HepG2 (cell line): ENCODE results near the gene SPTBN2. TPM values are rescaled to one million over a fixed set of nuclear protein-coding genes. Genes with fewer than 3 reads are reported as not detected.

Source experiments
- ATAC-seq: fragments of 200-7000 bp; cut with Tn5 transposase; 3 replicates; pipeline ENCODE4 v1.9.1; 2020; ENCODE audit warnings: mild to moderate bottlenecking, moderate library complexity
- BruUV-seq: library from RNA; stranded (reverse); fragments of 400-500 nt; replicated peaks from 2 replicates; lab custom pipeline; 2021; lab: Mats Ljungman, UMichigan
- CTCF ChIA-PET: fragments of 300-600 bp; formaldehyde crosslinking; extraction: SDS; loops from one replicate; lab custom pipeline; 2021; ENCODE audit warnings: low total read pairs, inconsistent platforms, low intra/inter-chr PET ratio; lab: Yijun Ruan, JAX
- POLR2A ChIA-PET: fragments of 350-600 bp; sonication (Branson Sonifier 250); formaldehyde crosslinking; loops from one replicate; lab custom pipeline; 2020; ENCODE audit warnings: antibody characterized with exemption, inconsistent platforms; lab: Yijun Ruan, JAX
- DNase-seq: peaks from one replicate; pipeline ENCODE4 v3.0.0-alpha.2; 2015; ENCODE audit warnings: low spot score
- FAIRE-seq: peaks from 3 replicates; lab custom pipeline; 2011; peaks lifted over from hg19 to GRCh38; lab: Jason Lieb, UNC
- H2AFZ ChIP-seq: one replicate; pipeline ENCODE4 v1.6.1; 2011; ENCODE audit warnings: low read length, inconsistent platforms
- H3K27ac ChIP-seq: fragments of 300-600 bp; 3 replicates; pipeline ENCODE4 v1.8.0; 2011; ENCODE audit warnings: mixed run types, mild to moderate bottlenecking, mixed read lengths, low read length, inconsistent platforms; ENCODE audit not compliant: insufficient read depth; ENCODE audit errors: extremely low read length
- H3K27me3 ChIP-seq, 2 experiments: fragments of 200-600 bp in 1 of 2; 2 replicates in 1 of 2; 3 replicates in 1 of 2; pipeline versions ENCODE4 v1.6.0 to v1.8.0; 2011; ENCODE audit warnings: low read length in 2 of 2, mild to moderate bottlenecking in 2 of 2, moderate library complexity in 2 of 2, inconsistent platforms in 1 of 2; ENCODE audit not compliant: insufficient read depth in 2 of 2, control insufficient read depth in 1 of 2
- H3K36me3 ChIP-seq, 2 experiments: fragments of 200-600 bp in 1 of 2; replicated peaks in 1 of 2; 2 replicates in 1 of 2; 3 replicates in 1 of 2; pipeline versions ENCODE4 v1.5.1 to v1.8.0; 2011; ENCODE audit warnings: low read length in 2 of 2, inconsistent platforms in 1 of 2; ENCODE audit not compliant: insufficient read depth in 2 of 2, control insufficient read depth in 1 of 2
- H3K4me1 ChIP-seq: 2 replicates; pipeline ENCODE4 v1.5.1; 2012; ENCODE audit warnings: low read length, inconsistent platforms; ENCODE audit not compliant: insufficient read depth
- H3K4me2 ChIP-seq: 2 replicates; pipeline ENCODE4 v1.6.0; 2011; ENCODE audit warnings: low read depth, low read length, inconsistent platforms
- H3K4me3 ChIP-seq, 3 experiments: fragments of 200-600 bp in 1 of 3; sonication (generic), shearing (Covaris generic) in 1 of 3; replicated peaks in 1 of 3; 2 replicates each; pipeline ENCODE4 v1.5.1; 2011 to 2016; ENCODE audit warnings: low read length in 3 of 3, inconsistent platforms in 2 of 3, low read depth in 2 of 3, mild to moderate bottlenecking in 2 of 3, control low read depth in 1 of 3, mixed read lengths in 1 of 3; ENCODE audit not compliant: insufficient read depth in 1 of 3
- H3K79me2 ChIP-seq: one replicate; pipeline ENCODE4 v1.6.1; 2011; ENCODE audit warnings: low read length, inconsistent platforms; ENCODE audit not compliant: insufficient read depth
- H3K9ac ChIP-seq: 2 replicates; pipeline ENCODE4 v1.6.0; 2011; ENCODE audit warnings: mild to moderate bottlenecking, low read depth, low read length, inconsistent platforms; ENCODE audit not compliant: insufficient read depth
- H3K9me3 ChIP-seq: 2 replicates; pipeline ENCODE4 v1.5.1; 2012; ENCODE audit warnings: mild to moderate bottlenecking, low read length
- H4K20me1 ChIP-seq: 2 replicates; pipeline ENCODE4 v1.6.0; 2011; ENCODE audit warnings: inconsistent platforms, mild to moderate bottlenecking, low read length, moderate library complexity; ENCODE audit not compliant: insufficient read depth
- CEBPB ChIP-seq: IDR thresholded peaks from 2 replicates; pipeline ENCODE4 v1.6.1; 2011; ENCODE audit warnings: low read depth, low read length, improper control_type of control experiment, borderline replicate concordance
- HIVEP1 ChIP-seq: sonication (generic); formaldehyde crosslinking; IDR thresholded peaks from 2 replicates; pipeline ENCODE4 v1.4.0; 2020; ENCODE audit warnings: mild to moderate bottlenecking, missing genetic modification reagents
- NONO ChIP-seq, 2 experiments: fragments of 450-650 bp in 1 of 2; sonication (generic) in 1 of 2; formaldehyde crosslinking in 1 of 2; IDR thresholded peaks in 1 of 2; conservative IDR thresholded peaks in 1 of 2; 2 replicates each; pipeline versions ENCODE4 v1.6.1 to v1.8.0; 2017 to 2022; ENCODE audit warnings: mild to moderate bottlenecking in 1 of 2, missing genetic modification reagents in 1 of 2, moderate library complexity in 1 of 2
- SOX6 ChIP-seq, 2 experiments: fragments of 450-650 bp in 1 of 2; sonication (generic) in 1 of 2; formaldehyde crosslinking in 1 of 2; IDR thresholded peaks; 2 replicates each; pipeline versions ENCODE4 v1.4.0 to v1.6.1; 2017 to 2020; ENCODE audit warnings: antibody characterized with exemption in 1 of 2, mild to moderate bottlenecking in 1 of 2, missing genetic modification reagents in 1 of 2
- SP4 ChIP-seq: sonication (generic); formaldehyde crosslinking; IDR thresholded peaks from 2 replicates; pipeline ENCODE4 v1.8.1; 2023; ENCODE audit warnings: mild to moderate bottlenecking, missing genetic modification reagents
- ZBTB7B ChIP-seq: sonication (generic); formaldehyde crosslinking; IDR thresholded peaks from 2 replicates; pipeline ENCODE4 v1.4.0; 2020; ENCODE audit warnings: missing genetic modification reagents
- WGBS: methylation state at CpG from one replicate; pipeline ENCODE4 v1.1.6; 2017; ENCODE audit warnings: low lambda C conversion rate; 5-methylcytosine and 5-hydroxymethylcytosine counted together
- in situ Hi-C: cut with HindIII; loops from 2 replicates; pipeline ENCODE4 v1.10.0; 2017; ENCODE audit warnings: low pct_unique_long_range_greater_than_20kb; ENCODE audit not compliant: extremely low pct_ligation_motif_present
- intact Hi-C: fragments of 100-400 bp; cut with micrococcal nuclease; formaldehyde crosslinking; loops from one replicate; pipeline ENCODE4 v1.10.0; 2022; ENCODE audit not compliant: unreplicated experiment
- polyA plus RNA-seq, 8 experiments: library from polyadenylated mRNA; depleted of rRNA in 3 of 8; stranded (reverse) in 7 of 8; unstranded in 1 of 8; fragments of >200 nt; fragmentation: Illumina TruSeq in 4 of 8; extraction: Trizol in 4 of 8; gene quantifications; 2 replicates each; pipeline versions ENCODE4 v1.2.1 to v1.2.3, GENCODE V29; 2011 to 2016; ENCODE audit warnings: low read depth in 4 of 8, missing spikeins in 1 of 8, mixed read lengths in 1 of 8; ENCODE audit not compliant: insufficient read depth in 1 of 8
- total RNA-seq, 5 experiments: library from RNA; depleted of rRNA; stranded (reverse); fragments of >200 nt; fragmentation: Illumina TruSeq; extraction: Trizol; gene quantifications; 2 replicates each; pipeline ENCODE4 v1.2.3, GENCODE V29; 2016; ENCODE audit warnings: low read depth in 1 of 5
- TF ChIP-seq, protein P1 (sequence below): IDR thresholded peaks from 2 replicates; pipeline ENCODE4 v1.6.1; 2012; ENCODE audit warnings: low read length, improper control_type of control experiment

Gene SPTBN2
- total and polyA plus RNA-seq, 2 of the 13 experiments (the other 11 are each of a cell fraction or from before 2014, with no cell fraction given): 0.65 to 4.0 TPM

DNA sequence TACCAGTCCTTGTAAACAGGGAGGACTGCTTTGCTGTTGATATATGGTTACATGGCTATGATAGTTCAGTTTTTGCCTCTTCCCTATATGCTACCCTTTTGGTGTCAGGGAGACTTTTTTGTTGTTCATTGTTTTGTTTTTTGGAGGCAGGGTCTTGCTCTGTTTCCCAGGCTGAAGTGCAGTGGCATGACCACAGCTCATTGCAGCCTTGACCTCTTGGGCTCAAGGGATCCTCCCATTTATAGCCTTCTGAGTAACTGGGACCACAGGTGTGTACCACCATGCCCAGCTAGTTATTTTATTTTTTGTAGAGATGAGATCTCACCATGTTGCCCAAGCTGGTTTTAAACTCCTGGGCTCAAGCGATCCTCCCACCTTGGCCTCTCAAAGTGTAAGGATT lies 38.6 kb upstream of the SPTBN2 start:
- no peaks in the 10 kb centered on the region for H3K27me3 ChIP-seq
- H4K20me1 ChIP-seq: no peaks in the 10 kb centered on the region
- FAIRE-seq (no peak), ATAC-seq (no peak), DNase-seq (no peak)
- H3K9ac ChIP-seq: no peak overlapping the region
- no peak overlapping the region for H2AFZ ChIP-seq
- peak overlapping the region; percentile 42 for H3K27ac ChIP-seq
- no peaks in the 10 kb centered on the region for H3K9me3 ChIP-seq
- ChIA-PET CTCF (no interaction called here), POLR2A (no interaction called here)
- in situ Hi-C loops: no loop called here
- WGBS: 59% methylated on average over 1 of the region's 1 CpG
- peaks cover 19% of the 10 kb centered on the region for H3K4me1 ChIP-seq
- TF ChIP-seq SOX6 (IDR thresholded peaks at IDR 0.05) (no peak), SOX6 (CRISPR knock-in tag; IDR thresholded peaks at IDR 0.05) (peak; percentile 23; the same call in 1 of the 2 replicates), ZBTB7B (CRISPR knock-in tag) (no peak)
- TF ChIP-seq, protein P1, sequence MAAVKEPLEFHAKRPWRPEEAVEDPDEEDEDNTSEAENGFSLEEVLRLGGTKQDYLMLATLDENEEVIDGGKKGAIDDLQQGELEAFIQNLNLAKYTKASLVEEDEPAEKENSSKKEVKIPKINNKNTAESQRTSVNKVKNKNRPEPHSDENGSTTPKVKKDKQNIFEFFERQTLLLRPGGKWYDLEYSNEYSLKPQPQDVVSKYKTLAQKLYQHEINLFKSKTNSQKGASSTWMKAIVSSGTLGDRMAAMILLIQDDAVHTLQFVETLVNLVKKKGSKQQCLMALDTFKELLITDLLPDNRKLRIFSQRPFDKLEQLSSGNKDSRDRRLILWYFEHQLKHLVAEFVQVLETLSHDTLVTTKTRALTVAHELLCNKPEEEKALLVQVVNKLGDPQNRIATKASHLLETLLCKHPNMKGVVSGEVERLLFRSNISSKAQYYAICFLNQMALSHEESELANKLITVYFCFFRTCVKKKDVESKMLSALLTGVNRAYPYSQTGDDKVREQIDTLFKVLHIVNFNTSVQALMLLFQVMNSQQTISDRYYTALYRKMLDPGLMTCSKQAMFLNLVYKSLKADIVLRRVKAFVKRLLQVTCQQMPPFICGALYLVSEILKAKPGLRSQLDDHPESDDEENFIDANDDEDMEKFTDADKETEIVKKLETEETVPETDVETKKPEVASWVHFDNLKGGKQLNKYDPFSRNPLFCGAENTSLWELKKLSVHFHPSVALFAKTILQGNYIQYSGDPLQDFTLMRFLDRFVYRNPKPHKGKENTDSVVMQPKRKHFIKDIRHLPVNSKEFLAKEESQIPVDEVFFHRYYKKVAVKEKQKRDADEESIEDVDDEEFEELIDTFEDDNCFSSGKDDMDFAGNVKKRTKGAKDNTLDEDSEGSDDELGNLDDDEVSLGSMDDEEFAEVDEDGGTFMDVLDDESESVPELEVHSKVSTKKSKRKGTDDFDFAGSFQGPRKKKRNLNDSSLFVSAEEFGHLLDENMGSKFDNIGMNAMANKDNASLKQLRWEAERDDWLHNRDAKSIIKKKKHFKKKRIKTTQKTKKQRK: no peak
- H3K36me3 ChIP-seq: no peaks in the 10 kb centered on the region; a peak in 2 of 5 replicates
- no TSS peak for BruUV-seq
- intact Hi-C loops: no loop called here
- peak overlapping the region; percentile 24; the same call in 1 of the 2 replicates for H3K4me2 ChIP-seq
- H3K4me3 ChIP-seq: no peak overlapping the region
- no peaks in the 10 kb centered on the region for H3K79me2 ChIP-seq

DNA sequence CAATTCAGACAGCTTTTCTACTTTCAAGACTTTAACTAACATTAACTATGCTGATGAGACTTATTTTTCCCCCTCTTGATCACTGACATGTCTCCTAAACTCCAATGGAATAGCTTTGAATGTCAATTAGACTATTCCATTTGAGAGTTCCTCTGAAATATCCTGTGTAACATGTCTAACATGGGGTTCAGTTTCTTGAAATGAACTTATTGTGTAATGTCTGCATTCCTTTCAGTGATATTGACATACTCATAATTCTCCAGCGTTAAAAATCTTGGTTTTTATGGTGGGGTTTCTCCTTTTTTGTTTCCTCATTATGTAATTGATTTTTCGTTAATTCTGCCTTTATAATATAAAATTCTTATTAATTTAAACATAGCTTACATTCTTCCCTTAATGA lies 37.7 kb upstream of the SPTBN2 start:
- Histone ChIP-seq H3K4me1 (peaks cover 19% of the 10 kb centered on the region), H3K27me3 (no peaks in the 10 kb centered on the region), H3K79me2 (no peaks in the 10 kb centered on the region), H3K36me3 (peaks cover 0 to 3% of the 10 kb centered on the region in 2 experiments; a peak in 2 of 5 replicates), H3K4me3 (no peak overlapping the region), H3K4me2 (no peak overlapping the region), H4K20me1 (no peaks in the 10 kb centered on the region), H2AFZ (no peak overlapping the region), H3K9ac (no peak overlapping the region), H3K27ac (no peak overlapping the region), H3K9me3 (no peaks in the 10 kb centered on the region)
- POLR2A ChIA-PET: no interaction called here
- WGBS: 86% methylated on average over 2 of the region's 2 CpGs
- TF ChIP-seq NONO (IDR thresholded peaks at IDR 0.05): no peak
- TF ChIP-seq NONO (CRISPR knock-in tag; conservative IDR thresholded peaks at IDR 0.05): no peak
- no peak for TF ChIP-seq SP4 (CRISPR knock-in tag)
- TF ChIP-seq HIVEP1 (CRISPR knock-in tag): no peak
- 0 out of 2 replicates have a peak, but pooled peaks have one; percentile 12 for TF ChIP-seq CEBPB
- DNase-seq (no peak), FAIRE-seq (no peak), ATAC-seq (no peak)
- CTCF ChIA-PET: no interaction called here
- in situ Hi-C loops: no loop called here
- BruUV-seq: no TSS peak
- intact Hi-C loops: no loop called here
